Suppressor macrophage (primary cell): ENCODE results near the gene PHACTR4.
"Not testable (repeated sequence)": the region's sequence is repeated elsewhere in the genome, so short reads cannot be mapped to it uniquely, and the experiment has no call there.

ENCODE experiments used
- DNase-seq, 4 experiments: peaks; one replicate each; pipeline ENCODE4 v3.0.0-alpha.2; 2020 to 2022

Gene PHACTR4

DNA sequence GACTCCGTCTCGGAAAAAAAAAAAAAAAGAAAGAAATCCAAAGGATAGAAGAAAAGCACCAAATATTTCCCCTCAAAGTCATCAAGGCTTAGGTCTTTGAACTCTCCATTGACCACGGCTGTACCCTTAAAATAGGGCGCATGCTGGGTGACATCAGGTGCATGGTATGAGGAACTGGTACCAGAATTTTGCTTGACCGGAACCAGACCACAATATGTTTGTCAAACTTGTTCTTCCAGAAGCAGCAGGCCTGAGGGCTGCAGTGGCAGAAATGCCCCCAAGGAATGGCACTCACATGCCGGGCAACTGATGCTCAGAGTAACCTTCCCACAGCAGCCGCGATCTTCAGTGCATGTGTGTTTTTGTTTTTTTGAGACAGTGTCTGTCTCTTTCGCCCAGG is 157.3 kb downstream of the PHACTR4 start:
- no peak for DNase-seq

DNA sequence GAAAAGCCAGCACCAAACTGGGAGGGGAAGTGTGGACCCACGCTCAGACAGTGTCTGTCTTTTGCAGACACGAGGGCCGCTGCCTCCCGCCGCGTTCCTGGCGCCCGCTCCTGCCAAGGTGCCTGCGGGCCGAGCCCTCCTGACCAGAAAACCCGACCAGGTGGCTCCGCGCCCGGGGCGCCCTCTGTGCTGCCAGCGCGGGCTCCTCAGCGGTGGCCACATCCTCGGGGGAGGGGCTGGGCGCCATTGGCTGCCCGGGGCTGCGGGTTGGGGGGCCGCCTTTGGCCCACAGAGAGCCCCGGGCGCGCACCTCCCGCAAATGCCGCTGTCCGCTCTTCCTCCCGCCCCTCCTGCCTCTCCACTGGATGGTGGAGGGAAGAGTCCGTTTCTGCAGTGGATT is 160.9 kb downstream of the PHACTR4 start:
- DNase-seq: no peak

DNA sequence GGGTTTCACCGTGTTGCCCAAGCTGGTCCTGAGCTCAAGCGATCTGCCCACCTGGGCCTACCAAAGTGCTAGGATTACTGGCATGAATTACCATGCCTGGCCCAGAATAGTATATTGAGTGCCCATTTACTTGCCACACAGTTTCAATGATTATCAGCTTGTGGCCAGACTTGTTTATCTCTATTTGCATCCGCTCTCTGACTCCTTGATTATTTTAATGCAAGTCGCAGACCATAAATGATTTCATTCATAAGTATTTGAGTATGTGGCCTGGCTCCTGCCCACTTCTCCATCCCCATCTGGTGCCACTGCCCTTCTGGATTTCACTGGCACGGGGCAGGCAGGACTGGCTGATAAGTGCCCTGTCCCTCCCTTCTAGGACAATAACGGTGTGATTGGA is 165.1 kb downstream of the PHACTR4 start:
- DNase-seq: no peak

DNA sequence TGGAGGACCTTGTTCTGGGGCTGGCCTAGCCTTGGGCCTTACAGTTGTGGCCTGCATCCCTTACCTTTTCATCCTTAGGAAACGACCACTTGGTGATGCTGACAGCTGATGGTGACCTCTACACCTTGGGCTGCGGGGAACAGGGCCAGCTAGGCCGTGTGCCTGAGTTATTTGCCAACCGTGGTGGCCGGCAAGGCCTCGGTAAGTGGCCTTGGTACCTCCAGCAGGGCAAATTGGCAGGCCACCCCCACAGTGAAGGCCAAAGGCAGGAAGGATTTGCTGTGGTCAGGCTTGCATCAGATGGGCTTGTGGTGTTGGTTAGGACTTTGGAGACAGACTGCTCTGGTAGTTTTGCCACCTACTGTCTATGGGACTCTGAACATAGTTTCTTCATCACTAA is 165.6 kb downstream of the PHACTR4 start:
- no peak for DNase-seq

DNA sequence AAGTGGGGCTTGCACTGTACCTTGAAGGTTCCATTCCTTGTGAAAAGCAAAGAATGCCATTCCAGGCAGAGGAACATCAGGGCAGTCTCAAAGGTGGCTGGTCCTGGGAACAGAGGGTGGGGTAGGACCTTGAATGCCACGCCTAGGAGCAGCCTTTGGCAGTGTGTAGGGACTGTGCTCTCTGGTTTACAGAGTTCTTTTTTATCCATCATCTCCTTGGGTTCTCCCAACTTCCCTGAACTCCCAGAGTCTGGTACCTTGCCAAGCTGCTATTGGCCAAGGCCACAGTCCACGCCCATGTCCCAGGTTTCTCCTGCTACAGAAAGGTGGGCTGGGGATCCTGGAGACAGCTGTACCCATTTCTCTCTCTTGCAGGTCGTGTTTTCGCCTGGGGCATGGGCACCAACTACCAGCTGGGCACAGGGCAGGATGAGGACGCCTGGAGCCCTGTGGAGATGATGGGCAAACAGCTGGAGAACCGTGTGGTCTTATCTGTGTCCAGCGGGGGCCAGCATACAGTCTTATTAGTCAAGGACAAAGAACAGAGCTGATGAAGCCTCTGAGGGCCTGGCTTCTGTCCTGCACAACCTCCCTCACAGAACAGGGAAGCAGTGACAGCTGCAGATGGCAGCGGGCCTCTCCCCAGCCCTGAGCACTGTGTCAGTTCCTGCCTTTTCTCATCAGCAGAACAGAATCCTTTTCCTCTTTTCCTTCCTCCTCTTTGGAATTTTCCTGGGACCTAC is 168.1 kb downstream of the PHACTR4 start:
- no peak for DNase-seq

DNA sequence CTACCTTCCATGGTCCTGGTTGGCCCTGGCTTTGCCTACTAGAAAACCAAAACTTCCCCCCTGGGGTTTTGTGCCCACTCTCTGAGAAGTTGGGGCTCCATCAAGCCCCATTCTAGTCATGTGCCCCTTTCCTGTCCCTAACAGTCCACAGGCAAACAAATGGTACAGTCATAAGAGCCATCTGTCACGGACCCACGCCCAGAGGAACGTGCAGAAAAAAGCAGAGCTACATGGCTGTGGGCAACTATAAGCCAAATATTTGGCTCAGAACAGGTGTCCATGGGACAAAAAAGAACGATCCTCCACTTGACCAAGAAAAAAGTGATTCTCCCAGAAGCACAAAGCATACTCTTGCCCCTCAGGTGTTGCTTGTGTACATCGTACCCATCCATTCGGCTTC is 168.7 kb downstream of the PHACTR4 start:
- no peak for DNase-seq

DNA sequence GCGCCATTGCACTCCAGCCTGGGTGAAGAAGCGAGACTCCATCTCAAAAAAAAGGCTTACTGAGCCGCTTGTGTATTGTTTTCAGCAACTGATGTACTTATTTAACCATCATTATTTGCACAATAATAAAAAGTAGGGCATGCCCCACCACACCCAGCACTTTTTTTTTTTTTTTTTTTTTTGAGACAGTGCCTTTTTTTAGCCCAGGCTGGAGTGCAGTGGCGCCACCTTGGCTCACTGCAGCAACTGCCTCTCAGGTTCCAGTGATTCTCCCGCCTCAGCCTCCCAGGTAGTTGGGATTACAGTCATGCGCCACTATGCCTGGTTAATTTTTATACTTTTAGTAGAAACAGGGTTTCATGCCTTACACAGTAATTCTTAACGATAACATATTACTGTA is 171.1 kb downstream of the PHACTR4 start:
- no peak for DNase-seq

DNA sequence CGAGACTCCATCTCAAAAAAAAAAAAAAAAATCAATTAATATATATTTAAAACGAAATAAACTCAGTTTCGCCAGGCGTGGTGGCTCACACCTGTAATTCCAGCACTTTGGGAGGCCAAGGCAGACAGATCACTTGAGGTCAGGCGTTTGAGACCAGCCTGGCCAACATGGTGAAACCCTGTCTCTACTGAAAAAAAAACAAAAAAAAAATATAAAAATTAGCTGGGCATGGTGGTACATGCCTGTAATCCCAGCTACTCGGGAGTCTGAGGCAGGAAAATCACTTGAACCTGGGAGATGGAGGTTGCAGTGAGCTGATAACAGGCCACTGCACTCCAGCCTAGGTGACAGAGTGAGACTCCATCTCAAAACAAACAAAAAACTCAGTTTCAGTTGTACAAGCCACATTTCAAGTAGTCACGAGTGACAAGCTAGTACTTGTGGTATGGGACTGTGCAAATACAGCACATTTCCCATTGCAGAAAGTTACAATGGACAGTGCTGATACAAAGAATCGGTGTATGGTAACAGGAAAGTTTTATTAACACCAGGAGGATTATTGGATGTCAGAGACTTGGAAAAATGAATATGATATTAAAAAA is 172.0 kb downstream of the PHACTR4 start:
- not testable (repeated sequence) for DNase-seq

DNA sequence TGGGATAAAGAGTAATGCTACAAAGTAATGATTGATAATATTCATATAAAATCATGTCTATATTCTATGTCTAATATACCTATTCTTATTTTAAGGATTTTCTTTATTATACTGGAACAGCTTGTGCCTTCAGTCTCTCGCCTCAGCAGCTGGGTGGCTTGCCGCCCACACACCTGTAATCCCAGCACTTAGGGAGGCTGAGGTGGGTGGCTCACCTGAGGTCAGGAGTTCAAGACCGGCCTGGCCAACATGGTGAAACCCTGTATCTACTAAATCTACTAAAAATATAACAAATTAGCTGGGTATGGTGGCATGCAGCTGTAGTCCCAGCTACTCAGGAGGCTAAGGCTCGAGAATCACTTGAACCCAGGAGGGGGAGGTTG is 175.7 kb downstream of the PHACTR4 start:
- DNase-seq: no peak

DNA sequence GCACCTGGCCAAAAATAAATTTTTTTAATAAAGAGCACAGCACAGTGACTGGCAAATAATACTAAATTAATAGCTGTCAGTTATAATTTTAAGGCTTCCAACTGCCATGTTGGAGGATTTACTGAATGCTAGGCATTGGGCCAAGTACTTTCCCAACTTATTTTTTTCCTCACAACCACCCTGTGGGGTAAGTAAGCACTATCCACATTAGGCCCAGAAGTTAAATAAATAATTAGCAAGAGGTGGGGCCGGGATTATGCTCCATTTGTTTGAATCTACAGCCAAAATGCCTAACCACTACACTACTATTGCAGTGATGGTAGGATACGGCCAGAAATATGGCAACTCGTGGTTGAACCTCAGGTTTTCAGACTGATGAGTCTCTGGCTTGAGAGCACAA is 178.8 kb downstream of the PHACTR4 start:
- no peak for DNase-seq
